ENCODE data around the gene MAN1B1. TPM values are rescaled to one million over a fixed set of nuclear protein-coding genes. Genes with fewer than 3 reads are reported as not detected.

The MAN1B1 gene
- polyA plus RNA-seq, 3 donors = 25.8 to 41.6 (median 31.2) TPM

DNA sequence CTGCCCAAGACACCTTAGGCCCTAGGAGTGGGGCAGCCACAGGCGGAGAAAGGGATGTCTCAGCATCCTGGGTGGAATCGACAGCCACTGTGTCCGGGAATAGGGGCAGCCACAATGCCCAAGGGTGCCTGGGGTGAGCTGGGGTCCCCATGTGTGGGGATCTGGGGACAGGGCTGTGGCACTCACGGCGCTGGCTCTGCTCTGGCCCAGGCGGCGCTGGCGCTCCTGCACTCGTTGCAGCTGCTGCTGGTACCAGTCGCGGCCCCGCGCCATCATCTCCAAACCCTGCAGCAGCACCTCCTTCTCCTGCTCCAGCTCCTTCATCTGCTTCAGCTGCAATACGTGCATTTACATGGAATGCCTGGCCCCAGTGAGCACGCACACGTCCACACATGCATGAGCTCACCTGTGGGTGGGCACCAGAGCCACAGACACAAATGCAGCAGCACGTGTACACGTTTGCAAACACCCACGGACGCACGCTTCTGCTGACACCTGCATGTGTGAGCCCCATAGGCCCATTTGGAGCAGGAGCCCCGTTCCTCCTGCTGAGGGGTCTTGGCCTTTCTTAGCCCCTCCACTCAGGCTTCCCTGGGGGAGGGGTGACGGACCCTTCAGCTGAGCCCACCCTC is 21.3 kb upstream of the MAN1B1 start:
- 92 to 95% (median 95%) methylated on average over 23 of the region's 23 CpGs for WGBS, 3 donors

GRCh38 chr9:137066096-137066861 is 20.5 kb upstream of the MAN1B1 start:
- no peak overlapping the region for H3K27ac ChIP-seq (ENCODE audit: low read depth, low read length)
- 88 to 90% (median 89%) methylated on average over 26 of the region's 26 CpGs for WGBS, 3 donors

More for the DNA sequence above, 21.3 kb upstream of the MAN1B1 start:
- no peak overlapping the region for H3K27ac ChIP-seq (ENCODE audit: low read depth, low read length)

GRCh38 chr9:137067860-137068538 is 18.8 kb upstream of the MAN1B1 start:
- 55 to 59% (median 57%) methylated on average over 12 of the region's 12 CpGs for WGBS, 3 donors
- H3K27ac ChIP-seq (ENCODE audit: low read depth, low read length) = no peak overlapping the region

DNA sequence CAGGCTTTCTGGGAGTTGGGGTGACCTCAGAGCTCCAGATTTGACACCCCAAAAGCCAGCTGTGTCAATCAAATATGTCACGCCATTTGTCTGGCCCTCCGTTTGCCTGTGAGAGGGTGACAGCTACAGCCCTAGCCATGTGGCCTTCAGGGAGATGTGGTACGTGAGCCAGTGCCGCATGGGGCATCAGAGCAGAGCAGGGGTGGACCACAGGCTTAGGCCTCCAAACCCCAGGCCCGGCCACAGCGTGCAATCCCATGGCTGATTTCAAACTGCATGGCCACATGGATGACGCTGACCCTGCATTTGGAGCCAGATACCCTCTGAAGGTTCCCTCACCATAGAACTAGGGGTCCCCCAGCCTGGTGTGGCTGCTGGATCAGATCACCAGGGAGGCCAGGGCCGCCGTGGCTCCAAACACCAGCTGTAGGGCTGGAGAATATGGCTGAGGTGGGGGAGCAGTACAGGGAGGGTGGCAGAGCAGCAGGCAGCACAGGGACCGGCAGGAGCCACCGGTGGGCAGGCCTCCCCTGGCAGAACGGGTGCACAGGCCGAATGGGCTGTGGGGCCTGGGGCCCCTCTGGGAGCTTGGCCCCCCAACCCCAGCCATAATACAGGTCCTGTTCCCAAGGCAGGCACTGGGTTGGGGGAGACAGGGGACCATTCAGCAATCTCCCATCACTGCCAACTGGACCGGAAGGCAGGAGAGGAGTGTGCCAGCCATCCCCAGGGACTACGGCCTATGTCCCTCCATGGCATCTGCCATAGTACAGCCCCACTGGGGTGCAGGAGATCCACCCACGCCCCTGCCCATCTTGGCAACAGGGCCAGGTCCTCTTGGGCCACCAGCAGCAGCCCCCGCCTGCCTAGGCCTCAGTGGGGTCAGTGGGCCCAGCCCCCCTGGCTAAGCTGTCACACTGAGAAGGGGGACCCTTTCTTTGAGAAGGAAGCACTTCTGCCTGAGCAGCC is 18.0 kb upstream of the MAN1B1 start:
- no peak overlapping the region for H3K27ac ChIP-seq (ENCODE audit: low read depth, low read length)
- WGBS, 3 donors = 88 to 94% (median 90%) methylated on average over 17 of the region's 17 CpGs

DNA sequence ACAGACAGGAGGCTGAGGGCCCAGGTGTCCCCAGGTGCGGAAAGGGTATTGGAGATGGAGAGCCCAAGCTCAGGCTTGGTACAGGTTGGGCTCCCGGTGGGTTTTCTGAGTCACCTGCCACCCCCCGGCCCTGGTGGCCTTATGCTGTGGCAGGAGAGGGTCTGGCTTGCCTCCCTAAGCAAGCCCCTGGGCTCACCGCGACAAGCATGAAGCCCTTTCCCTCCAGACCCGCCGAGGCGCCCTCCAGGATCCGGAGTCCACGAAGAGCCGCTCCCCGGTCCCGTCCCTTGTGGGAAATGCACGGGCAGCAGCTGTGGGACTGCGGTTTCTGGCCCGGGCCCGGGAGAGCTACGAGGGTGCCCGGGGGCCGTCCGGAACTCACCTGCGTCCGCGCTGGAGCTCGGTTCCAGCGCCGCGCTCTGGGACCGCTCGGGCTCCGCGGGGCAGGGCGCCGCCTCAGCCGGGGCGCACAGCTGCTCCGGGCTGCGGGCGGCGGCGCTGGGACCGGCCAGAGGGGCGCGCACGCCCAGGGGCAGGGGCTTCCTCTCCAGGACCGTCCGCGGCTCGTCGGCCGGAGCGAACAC is 17.2 kb upstream of the MAN1B1 start:
- 6 to 8% (median 7%) methylated on average over 36 to 52 of the region's 52 CpGs for WGBS, 3 donors
- H3K27ac ChIP-seq (ENCODE audit: low read depth, low read length) = no peak overlapping the region

DNA sequence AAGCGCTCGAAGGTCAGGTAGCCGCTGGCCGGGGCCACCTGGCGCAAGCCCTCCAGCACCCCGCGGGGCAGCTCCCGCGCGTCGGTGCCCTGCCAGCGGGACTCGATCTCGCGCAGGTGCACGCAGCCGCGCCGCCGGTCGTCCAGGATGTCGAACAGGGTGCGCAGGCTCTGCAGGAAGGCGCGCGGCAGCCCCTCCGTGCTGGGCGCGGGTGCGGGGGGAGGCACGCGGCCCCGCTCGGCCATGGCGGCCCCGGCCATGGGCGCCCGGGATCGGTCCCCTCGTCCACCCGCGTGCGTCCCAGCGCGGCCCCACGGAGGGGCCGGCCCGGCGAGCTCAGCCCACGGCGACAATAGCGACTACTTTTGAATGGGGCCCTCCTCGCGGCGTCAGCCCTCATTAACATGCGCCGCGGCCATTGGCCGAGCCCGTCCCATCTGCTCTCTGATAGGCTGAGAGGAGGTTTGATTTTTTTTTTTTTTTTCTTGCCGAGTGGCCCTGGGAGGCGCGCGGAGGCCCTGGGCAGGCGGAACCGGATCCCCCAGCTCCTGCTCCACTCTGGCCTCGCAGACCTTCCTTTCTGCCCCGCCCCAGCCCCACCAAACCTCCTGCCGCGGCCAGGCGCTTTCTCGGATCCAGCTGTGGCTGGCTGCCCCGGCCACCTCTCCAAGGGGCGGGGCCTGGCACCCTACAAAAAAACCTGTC is 16.4 kb upstream of the MAN1B1 start, which contains the start of gene SAPCD2:
SAPCD2 (minus strand) TSS at position 357 of the 705 bp plus-strand sequence; CDS start at position 260, 97 bp downstream.
- 0 to 1% (median 1%) methylated on average over 62 to 74 of the region's 74 CpGs for WGBS, 3 donors
- no peak within 1 kb of the TSS for H3K27ac ChIP-seq (ENCODE audit: low read depth, low read length)

DNA sequence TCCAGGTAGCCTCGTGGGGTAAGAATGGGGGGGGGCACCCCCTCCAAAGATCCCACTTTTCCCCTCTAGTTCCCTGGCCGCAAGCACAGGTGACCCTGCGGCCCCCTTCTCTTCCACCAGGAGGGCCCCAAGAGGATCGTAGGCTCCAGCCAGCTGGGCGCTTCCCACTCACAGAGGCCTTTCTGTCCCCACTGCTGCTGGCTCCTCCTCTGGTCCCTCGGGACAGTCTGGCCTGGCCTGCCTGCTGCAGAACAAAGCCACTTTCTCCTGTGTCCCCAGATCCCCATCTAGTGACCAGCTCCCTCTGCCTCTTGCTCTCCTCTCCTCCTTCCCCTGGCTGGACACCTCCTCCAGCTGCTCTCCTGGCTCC is 15.9 kb upstream of the MAN1B1 start:
- no peak overlapping the region for H3K27ac ChIP-seq (ENCODE audit: low read depth, low read length)
- 15 to 20% (median 18%) methylated on average over 6 of the region's 6 CpGs for WGBS, 3 donors

DNA sequence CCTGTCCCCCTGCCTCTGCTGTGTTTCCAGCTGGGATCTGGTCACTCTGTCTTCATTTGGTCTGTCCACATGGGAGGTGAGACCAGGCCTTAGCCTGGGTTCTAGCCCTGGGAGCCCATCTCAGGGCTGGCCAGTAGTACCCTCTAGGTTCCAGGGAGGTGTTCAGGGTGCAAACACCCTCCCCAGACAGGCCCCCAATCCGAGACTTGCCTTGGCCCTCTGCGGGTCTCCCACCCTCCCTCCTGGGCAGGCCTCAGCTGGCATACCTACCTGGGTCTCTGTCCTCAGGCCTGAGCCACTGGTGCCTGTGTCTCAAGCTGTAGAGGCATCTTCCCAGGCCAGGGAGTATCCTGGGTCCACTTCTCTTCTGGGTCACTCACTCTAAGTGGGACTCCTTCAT is 15.5 kb upstream of the MAN1B1 start:
- 71 to 90% (median 88%) methylated on average over 2 of the region's 2 CpGs for WGBS, 3 donors
- no peak overlapping the region for H3K27ac ChIP-seq (ENCODE audit: low read depth, low read length)

GRCh38 chr9:137073992-137074399 is 12.8 kb upstream of the MAN1B1 start:
- H3K27ac ChIP-seq (ENCODE audit: low read depth, low read length) = no peak overlapping the region
- 79 to 90% (median 86%) methylated on average over 8 of the region's 8 CpGs for WGBS, 3 donors

DNA sequence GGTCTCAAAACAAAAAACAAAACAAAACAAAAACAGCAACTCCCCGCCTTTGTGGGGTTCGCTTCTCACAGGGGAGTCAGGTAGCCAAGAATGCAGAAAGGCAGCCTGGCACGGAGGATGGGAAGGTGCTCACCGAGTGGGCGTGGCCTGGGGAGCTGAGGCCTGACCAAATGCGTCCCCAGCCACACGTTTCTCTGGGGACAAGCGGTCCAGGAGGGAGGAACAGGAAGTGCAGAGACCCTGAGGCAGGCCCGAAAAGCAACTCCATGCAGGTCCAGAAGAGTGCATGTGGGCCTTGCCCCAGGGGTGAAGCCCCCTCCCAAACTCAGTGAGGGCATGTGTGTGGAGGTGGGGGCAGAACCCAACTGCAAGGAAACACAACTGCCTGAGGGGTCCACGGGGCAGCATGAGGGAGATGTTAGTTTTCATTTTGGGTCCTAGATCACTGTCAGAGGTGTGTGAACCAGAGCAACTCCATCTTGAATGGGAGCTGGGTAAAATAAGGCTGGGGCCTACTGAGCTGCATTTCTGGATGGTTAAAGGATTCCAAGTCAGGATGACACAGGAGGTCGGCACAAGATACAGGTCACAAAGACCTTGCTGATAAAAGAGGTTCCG is 12.0 kb upstream of the MAN1B1 start:
- WGBS, 3 donors = 84 to 88% (median 86%) methylated on average over 12 of the region's 12 CpGs
- no peak overlapping the region for H3K27ac ChIP-seq (ENCODE audit: low read depth, low read length)

DNA sequence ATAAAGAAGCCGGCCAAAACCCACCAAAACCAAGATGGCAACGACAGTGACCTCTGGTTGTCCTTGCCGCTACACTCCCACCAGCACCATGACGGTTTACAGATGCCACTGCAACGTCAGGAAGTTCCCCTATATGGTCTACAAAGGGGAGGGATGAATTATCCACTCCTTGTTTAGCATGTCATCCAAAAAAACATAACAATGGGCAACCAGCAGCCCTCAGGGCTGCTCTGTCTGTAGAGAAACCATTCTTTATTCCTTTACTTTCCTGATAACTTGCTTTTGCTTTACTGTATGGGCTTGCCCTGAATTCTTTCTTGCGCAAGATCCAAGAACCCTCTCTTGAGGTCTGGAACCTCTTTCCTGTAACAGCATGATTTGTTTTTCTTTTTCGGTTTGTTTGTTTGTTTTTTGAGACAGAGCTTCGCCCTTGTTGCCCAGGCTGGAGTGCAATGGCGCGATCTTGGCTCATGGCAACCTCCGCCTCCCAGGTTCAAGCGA is 11.5 kb upstream of the MAN1B1 start:
- WGBS, 3 donors = 79 to 94% (median 84%) methylated on average over 12 of the region's 12 CpGs
- no peak overlapping the region for H3K27ac ChIP-seq (ENCODE audit: low read depth, low read length)

DNA sequence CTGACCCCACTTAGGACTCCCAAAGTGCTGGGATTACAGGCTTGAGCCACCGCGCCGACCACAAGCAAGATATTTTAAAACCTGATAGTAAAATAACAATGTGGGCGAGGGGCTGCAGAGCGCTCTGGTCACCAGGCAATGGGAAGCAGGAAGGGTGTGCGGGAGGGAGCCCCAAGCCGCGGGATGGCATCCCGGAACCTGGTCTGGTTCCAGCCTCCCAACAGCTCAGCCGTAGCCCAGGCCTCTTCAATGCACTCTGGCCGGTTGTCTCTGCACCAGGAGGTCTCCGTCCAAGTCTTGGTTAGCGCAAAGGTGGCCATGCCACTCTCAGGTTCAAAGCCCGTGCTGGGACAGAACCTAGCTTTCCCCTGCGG is 10.2 kb upstream of the MAN1B1 start:
- WGBS, 3 donors = 64 to 76% (median 67%) methylated on average over 15 of the region's 15 CpGs

DNA sequence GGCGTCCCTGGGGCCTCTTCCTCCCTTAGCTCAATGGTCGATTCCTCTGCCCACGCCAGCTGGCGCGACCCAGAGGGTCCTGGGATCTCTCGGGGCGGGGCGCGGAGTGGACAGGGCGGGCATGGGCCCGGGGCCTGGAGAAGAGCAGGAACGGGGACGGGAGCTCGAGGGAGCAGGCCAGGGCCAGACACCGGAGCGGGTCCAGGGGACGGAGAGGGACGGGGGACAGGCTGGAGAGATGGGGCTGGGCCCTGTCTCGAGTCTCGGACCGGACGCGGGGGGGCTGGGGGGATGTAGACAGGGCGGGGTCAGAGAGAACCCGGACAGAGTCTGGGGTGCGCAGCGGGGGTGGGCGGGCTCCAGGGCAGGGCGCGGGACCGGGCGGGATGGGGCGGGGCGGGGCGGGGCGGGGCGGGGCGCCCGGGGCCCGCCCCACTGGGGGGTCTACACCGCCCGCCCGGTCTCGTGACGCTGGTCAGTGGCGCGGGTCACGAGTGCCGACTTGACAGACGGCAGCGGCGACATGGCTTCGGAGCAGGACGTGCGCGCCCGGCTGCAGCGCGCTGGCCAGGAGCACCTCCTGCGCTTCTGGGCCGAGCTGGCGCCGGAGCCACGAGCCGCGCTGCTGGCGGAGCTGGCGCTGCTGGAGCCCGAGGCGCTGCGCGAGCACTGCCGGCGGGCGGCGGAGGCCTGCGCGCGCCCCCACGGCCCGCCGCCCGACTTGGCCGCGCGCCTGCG is 9.6 kb upstream of the MAN1B1 start, which contains the start of gene UAP1L1:
UAP1L1 (plus strand) TSS at position 508 of the 738 bp plus-strand sequence; CDS start at position 524, 16 bp downstream.
- 2 to 3% (median 3%) methylated on average over 53 to 85 of the region's 87 CpGs for WGBS, 3 donors
- H3K27ac ChIP-seq (ENCODE audit: low read depth, low read length) = no peak within 1 kb of the TSS

More for the DNA sequence above, 10.2 kb upstream of the MAN1B1 start:
- H3K27ac ChIP-seq (ENCODE audit: low read depth, low read length) = no peak overlapping the region

DNA sequence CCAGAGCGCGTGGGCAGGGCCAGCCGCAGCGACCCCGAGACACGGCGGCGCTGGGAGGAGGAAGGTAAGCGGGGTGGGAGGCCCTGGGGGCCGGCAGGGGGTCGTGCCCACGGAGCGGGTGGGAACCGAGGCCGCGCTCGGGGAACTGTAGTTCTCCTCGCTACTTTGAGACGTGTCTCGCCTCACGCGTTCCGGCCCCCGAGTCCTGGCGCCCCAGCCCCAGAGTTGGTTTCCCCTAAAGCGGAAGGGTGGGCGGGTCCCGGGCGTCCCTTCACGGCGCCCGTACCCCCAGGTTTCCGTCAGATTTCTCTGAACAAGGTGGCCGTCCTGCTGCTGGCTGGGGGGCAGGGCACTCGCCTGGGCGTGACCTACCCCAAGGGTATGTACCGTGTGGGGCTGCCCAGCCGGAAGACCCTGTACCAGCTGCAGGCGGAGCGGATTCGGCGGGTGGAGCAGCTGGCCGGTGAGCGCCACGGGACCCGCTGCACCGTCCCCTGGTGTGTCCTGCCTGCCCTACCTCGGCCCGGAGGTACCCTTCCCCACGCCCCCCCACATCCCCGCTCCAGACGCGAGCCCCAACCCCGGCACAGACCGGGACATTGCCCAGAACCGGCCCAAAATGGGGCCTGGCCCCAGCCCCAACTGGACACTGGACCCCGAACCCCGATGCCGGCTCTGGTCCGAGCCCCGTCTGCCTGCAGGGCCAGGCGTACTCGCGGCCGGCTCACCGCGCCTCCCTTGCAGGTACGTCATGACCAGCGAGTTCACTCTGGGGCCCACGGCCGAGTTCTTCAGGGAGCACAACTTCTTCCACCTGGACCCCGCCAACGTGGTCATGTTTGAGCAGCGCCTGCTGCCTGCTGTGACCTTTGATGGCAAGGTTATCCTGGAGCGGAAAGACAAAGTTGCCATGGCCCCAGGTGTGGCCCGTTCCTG is 8.8 kb upstream of the MAN1B1 start:
- no peak overlapping the region for H3K27ac ChIP-seq (ENCODE audit: low read depth, low read length)
- 17 to 20% (median 18%) methylated on average over 65 to 76 of the region's 76 CpGs for whole genome bisulfite sequencing, 3 donors
